ENCODE data around the gene RNF13.
"Not testable (repeated sequence)": the region's sequence is repeated elsewhere in the genome, so short reads cannot be mapped to it uniquely, and the experiment has no call there.

Gene RNF13

DNA sequence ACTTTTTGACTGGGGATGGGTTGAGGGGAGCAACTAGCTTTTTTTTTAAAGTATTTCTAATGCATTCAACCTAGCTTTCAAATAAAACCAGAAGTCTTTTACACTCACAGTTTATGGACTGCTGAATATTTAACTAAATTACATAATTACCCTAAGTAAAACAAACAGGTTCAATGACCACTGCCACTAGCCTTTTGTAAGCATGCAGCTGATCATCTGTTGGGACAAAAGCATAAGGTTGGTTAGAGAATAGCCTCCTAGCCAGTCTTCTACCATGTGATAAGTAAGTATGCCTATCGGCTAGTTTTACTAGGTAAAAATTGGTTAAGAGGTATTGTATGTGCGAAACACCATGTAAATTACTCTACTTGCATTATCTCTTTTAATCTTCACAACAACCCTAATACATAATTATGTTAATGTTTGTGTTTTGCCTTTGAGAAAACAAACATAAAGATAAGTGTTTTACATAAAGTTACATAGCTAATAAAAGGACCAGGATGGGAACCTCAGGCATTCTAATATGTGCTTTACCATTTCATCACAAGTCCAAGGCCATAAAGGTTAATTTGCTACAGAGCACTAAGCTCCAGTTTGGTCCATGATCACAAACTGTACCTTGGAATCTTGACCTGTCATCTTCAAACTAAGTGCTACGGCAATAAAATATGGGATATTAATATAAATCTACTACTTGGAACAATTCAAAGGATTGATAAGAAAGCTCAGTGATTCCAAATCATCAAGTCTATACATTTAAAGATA, 144.5 kb downstream of the RNF13 start:
- no peak for DNase-seq (ENCODE audit: low read depth in 2 of 2)

DNA sequence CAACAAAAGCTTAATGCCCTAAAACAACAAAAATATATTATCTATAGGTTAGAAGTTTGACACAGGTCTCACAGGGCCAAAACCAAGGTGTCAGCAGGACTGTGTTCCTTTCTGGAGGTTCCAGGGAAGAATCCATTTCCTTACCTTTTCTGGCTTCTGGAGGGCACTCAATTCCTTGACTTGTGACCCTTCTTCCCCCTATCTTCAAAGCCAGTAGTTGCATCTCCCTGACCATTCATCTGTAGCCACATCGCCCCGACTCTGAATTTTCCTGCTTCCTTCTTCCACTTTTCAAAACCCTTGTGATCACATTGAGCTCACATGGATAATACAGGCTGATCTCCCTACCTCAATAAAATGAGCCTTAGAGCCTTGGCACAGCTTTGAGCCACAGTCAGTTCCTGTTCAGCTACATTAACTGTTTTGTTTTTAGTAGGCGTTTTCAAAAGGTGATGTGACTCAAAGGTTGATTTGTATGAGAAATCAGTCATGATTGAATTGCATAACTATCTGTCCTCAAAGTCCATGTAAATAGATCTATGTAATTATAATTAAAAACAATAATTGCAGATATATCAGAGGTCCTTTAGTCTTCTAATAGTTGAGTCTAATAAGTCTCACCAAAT, 145.3 kb downstream of the RNF13 start:
- no peak for DNase-seq (ENCODE audit: low read depth in 2 of 2)

DNA sequence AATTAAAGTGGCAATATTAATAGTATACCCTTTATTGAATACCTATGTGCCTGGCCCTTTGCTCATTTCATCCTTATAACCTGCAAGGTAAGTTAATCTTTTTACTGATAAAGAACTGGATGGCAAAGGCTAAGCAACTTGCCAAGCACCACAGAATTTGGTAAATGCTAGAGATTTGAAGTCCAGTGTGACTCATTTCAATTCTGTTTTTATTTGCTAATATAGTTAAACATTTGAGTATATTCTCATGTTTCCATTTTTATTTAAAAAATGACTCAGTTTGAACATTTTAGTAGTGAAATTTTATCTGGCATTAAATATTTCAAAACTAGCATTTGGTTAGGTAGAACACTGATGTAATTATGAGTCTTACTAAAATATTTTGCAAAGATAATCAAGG, 146.4 kb downstream of the RNF13 start:
- DNase-seq (ENCODE audit: low read depth in 2 of 2) = no peak

DNA sequence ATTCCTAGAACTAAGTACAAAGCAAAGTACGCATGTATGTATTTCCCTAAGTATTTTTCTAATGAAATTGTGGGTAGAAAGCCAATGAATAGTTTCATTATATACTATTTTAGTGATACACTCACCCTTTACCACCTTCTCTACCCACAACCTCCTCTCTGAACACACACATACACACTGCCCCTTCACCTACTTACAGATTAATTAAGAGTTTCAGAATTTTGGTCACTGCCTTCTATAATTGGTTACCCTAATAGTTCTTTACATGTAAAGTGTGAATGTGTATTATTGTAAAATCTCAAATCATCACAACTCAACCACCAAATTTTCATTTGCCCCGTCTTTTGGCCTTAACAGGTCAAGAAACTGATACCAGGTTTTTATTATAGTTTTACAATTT, 150.5 kb downstream of the RNF13 start:
- DNase-seq (ENCODE audit: low read depth in 2 of 2) = no peak

DNA sequence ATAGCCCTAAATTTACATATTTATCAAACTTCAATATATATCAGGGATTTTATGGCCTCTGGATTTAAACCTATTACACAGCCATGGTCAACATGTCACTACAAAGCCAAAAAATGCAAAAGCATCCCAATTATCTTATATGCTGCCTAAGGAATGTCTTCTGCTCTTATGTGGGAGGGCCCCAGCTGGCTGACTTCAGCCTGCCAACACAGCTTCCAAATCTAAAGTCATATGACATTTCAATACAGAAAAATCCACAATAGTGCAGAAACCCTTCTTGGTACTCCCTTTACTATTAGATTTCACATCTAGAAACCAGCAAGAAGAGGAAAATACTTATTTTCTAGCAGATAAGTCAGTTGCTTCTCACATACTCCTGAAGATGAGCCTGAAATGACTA, 151.3 kb downstream of the RNF13 start:
- DNase-seq (ENCODE audit: low read depth in 2 of 2) = no peak

DNA sequence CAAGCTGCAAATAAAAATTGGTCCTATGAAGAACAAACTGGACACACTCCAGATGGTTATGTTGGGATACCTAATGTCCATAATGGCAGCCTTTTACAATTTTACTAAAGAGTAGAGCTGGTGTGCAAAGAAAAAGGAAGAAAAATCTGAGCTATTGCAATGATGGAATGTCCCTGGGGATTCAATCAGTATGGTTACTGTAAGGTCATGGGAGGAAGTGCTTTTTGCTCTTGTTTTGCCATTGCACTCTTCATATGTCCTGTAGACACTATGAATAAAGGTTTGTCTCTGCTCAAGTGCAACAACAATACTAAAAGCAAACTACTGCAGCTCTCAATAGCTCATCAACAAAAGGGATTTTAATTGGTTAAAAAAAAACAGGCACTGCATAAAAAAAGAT, 152.3 kb downstream of the RNF13 start:
- DNase-seq (ENCODE audit: low read depth in 2 of 2) = no peak

DNA sequence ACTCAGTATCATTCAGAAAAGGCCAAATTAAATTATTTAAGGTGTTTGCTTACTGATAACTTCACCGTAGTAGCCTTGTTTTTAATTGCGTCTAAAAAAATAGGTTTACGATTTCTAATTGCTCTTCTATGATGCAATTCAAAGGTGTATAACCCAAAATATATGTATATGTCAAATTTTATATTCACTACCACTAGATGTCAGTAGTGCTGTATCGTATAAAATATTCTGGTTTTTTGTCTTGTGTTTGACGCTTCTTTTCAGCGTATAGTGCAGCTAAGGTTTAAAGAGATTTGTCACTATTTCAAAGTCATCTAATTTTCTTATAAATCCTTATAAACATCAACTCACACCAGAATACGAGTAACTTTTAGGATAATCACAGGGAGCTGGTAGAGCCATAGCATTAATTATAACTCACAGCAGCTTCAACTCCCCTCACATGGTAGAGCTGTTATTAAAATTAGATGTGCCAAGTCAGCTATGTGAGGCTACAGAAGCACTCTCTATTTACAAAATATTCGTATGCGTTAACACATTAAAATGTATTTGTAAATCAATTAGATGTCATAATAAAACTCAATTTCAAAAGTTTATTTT, 154.2 kb downstream of the RNF13 start:
- DNase-seq (ENCODE audit: low read depth in 2 of 2) = no peak

DNA sequence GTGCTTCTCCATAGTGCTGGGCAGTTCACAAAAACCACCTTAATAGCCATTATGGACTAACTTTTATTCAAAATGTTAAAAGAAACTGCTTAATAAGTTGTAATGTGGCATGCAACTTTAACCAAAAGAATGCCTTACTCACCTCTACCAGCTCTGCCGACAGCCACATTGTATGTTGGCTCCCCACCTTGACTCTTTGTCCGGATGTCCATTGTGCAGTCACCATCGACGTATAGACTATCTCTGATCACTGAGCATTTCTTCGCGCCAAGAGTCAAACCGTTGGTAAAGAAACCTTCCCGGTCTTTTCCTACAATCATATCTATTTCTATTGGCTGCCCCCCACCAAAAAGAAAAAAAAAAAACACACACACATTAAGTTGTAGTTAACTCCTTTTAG, 155.2 kb downstream of the RNF13 start:
- no peak for DNase-seq (ENCODE audit: low read depth in 2 of 2)

DNA sequence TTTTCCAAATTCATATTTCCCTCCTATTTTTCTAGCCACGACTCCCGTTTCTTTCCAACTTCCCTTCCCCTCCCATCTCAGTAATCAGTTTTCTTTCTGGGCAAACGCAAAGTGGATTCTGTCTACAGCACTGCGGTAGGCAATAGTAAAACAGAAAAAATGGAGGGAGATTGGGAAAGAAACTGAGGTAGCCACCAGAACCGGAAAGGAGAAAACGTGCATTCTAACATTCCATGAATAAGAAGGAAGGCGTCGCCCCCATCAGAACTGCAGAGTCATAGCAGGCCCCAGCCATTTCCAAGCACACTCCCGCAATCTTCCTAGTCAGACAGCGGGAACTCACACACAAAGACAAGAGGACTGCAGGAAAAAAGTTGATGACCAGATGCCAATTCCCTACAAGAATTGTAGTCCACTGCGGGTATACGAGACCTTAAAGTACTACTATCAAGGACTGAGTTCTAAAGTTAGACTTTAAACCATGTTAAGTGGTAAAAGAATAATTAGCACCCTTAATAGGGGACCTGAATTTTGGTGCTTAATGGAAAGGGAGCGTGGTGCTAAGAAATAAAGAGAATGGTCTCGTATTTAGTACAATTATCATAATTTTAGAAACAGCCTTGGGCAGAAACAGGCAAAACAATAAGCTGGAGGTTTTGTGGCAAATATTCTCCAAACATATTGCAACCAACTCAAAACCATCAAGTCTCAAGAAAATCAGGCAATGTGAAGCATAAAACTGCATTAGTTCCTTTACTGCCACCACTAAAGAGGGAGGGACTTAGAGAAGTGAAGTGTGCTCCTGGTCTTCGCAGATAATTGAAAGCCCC, 156.3 kb downstream of the RNF13 start:
- no peak for DNase-seq (ENCODE audit: low read depth in 2 of 2)

DNA sequence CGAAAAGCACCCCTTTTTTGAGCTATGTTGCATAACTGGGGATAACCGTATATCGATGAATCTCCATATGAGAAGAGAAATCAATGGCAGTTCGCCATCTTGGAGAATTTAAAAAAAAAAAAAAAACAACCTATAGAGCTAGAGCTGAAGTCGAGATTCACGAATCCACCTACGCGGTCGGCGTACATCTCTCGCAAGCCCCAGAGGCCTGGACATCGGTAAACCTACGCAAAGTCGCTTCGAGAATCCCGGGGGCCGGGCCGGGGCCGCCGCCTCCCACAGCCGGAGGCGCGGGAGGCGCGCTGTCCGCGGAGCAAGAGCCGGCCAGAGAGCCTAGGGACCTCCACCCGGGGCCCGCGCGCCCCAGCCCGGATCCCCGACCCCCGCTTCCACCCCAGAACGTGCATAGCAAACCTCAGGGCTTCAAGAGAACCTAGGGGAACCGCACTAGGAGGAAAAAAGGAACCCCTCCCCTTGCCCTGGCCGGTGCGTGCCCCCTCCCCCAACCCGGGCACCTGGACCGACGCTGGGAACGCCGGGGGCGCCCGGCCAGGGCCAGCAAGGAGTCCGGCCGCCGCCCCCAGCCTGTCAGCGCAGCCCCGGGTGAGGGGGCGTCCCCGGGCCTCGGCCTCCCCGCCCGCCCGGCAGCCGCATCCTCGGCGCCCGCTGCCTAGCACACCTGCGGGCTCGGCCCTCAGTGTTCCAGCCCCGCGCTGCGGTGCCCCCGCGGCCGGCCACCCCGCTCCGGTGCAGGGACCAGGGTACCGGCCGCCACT, 157.1 kb downstream of the RNF13 start:
- DNase-seq (ENCODE audit: low read depth in 2 of 2) = peak; percentile 34 to 44

DNA sequence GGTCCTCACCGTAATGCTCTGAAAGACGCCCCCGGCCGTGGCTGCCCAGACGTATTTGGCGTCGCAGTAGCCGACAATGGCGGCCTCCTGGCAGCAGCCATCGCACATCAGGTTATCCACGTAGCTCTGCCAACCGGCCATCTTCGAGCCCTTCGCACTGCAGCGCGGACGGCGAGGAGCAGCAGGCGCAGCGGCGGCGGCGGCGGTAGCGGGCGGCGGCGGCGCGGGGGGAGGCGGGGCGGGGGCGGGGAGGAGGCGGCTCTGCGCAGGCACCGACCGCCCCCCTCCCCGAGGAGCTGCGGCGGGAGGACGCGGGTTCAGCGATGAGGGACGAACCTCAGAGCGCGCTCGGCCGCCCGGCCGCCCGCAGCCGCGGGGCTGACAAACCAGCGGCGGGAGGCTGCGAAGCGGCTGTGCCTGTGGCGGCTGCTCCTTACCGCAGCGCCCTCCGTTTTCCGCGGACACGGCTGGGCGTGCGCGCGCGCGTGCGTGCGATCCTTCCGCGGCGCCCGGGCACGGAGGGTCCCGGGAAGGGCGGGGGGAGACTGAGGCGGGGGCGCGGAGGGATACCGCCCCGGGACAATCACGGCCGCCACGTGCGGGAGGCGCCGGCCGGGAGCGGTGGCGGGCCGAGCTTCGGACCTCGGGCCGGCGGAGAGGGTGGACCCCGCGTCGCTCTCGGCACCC, 157.8 kb downstream of the RNF13 start, which contains the start of gene PFN2:
TSS of gene PFN2 (minus strand) at position 180 of the 687 bp plus-strand sequence. CDS start at position 141, 39 bp downstream.
- peak; percentile 10 to 21 for DNase-seq (ENCODE audit: low read depth in 2 of 2)

DNA sequence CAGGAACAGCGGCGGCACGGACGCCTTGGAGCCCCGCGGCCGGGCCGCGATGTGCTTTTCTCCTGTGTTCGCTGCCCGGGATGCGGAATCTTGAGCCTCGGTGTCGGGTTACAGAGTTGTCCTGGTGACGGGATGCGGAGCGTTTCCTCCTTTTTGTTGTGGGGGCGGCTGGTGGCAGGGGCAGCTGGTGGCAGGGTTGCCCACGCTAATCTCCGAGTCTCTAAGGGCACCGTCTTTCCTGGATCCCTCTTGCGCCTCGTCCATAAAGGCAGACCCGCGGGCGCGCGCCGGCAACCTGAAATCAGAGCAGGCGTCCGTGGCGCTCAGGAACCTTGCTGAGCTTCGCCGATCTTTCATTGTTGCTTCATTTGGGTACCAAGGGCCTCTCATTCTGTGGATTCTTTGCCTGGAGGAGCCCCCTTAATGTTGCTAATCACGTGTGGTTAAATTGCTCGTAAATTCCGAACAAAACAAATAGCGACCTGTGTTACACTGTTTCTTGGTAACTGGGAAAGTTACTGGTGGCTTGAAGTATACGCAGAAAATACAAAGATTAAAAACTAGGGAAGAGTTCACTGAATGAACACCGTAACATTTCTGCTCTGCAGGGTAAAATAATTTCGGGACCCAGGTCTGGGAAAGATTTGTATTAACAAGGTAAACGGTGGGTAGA, 158.5 kb downstream of the RNF13 start:
- DNase-seq (ENCODE audit: low read depth in 2 of 2) = peak in 1 of 2 donors; percentile 6

DNA sequence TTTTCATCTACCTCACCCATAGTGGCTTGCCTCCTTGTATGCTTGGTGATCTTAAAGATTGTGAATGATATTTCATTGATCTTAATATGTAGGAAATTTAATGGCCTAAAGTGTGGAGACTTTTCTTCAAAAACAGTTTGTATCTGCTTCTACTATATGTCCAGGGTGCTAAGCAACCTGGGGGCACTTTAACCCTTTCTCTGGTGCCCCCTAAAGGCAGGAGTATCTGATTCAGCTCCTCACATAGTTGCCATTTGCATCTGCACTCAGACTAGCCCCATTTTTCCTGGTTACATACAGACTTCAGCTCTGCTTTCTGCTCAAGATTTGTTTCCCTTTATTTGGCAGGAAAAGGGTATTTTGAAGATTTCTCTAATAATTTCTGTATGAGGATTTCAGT, 162.9 kb downstream of the RNF13 start:
- DNase-seq (ENCODE audit: low read depth in 2 of 2) = no peak

DNA sequence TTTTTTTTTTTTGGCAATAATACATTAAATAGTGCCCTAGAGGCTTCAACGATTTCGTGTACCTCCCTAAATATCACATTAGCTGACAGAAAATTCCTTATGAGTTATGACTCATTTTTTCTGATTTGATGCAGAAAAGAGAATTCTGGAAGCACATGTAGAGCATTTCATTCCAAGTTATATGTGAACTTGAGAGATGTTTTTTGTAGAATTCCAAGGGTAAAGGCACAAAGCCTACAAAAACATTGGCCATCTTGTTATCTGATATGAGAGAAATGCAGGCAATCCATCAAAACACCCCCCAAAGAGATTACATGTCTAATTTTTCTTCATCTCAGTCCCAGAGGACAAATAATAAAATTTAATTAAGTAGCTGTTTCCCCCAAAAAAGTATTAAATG, 164.4 kb downstream of the RNF13 start:
- no peak for DNase-seq (ENCODE audit: low read depth in 2 of 2)

DNA sequence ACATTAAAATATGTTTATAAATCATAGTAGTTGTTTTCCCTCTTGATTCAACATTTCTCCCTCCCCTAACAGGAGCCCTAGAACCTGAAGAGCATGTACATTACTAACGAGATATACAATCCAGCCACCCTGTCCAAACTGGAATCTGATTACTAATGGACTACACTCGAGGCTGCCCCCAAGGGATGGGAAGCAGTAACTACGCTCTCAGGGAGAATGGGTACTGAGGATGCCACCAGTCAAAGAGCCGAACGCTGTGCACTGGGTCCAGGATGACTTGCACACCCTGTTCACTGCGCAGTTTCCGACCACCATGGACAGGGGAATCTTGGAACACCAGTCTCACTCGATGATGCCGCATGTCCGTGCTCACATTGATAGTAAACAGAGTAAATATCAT, 169.0 kb downstream of the RNF13 start:
- DNase-seq (ENCODE audit: low read depth in 2 of 2) = not testable (repeated sequence)

DNA sequence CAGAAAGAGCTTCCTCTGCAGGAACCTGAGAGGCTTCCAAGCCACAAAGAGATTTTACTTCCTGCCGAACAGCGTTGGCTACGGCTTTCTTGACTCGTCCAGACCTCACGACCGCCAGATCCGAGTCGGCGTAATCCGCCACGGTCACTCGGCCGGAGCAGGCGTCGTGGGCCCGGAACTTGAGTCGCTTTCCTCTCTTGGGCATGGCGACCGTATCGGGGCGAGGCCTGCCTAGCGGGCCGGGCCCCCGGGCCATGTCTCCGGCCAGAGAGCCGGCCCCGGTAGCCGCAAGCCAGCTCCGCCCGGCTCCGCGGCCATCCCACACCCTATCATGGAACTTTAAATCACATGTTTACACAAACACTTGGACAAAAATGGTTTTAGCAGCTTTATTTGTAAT, 170.0 kb downstream of the RNF13 start:
- not testable (repeated sequence) for DNase-seq (ENCODE audit: low read depth in 2 of 2)

DNA sequence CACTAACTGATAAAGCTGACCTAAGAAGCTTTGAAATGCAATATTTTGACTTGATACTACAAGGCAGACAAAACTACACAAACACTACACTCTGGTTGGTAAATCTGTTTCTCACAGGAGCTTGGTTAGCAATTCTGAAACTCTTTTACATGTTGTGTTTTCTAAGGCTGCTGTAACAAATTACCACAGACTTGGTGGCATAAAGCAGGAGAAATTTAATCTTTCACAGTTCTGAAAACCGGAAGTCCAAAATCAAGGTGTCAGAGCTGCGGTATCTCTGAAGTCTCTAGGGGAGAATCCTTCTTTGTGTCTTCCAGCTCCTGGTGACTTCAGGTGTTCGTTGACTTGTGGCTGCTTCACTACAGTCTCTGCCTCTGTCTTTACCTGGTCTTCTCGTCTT, 170.6 kb downstream of the RNF13 start:
- DNase-seq (ENCODE audit: low read depth in 2 of 2) = no peak

DNA sequence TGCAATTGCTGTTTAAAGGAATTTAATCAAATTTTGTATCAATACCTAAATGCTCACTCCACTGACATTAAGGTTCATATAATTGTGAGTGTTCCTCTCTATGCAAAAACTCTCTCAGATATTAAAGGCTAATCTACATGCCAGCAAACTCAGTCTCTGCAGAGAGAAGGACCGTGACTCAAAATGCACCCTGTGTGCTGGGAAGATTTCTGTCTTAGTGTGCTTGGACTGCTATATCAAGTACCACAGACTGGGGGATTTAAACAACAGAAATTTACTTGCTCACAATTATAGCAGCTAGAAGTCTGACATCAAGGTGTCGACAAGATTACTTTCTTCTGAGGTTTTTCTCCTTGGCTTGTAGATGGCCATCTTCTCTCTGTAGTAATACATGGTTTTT, 176.3 kb downstream of the RNF13 start:
- DNase-seq (ENCODE audit: low read depth in 2 of 2) = no peak

DNA sequence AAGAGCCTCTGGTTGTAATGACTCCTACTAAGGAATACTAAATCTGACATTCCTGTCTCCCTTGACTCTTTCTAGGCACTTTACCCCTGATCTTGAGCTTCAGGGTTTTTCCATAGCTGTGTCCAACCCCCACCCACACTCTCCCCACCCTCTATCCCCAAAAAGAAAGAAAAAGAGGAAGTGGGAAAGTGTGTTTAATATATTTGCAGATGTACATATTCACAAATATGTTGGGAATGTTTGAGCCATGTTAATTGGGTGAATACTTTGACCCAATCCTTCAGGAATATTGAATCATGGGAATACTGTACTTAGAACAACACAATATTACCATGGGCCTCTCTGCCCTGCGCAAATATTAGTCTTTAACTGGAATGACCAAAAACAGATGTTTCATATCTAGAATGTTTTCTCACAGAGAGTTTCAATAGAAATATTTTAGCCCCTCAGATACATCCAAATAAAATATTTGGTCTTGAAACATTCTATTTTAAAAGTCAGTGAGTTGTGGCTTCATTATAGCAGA, 177.5 kb downstream of the RNF13 start:
- DNase-seq (ENCODE audit: low read depth in 2 of 2) = no peak
